HCT116 (cell line): ENCODE measurements around the gene IGF2. TPM values are rescaled to one million over a fixed set of nuclear protein-coding genes. Genes with fewer than 3 reads are reported as not detected.
A peak's percentile ranks its signal among the peaks of the same experiment; 100 is the strongest.

ENCODE experiments used
- ATAC-seq: fragments of 200-7000 bp; cut with Tn5 transposase; 2 replicates; pipeline ENCODE4 v1.9.1; 2020; ENCODE audit warnings: mild to moderate bottlenecking, moderate library complexity
- BruUV-seq: library from RNA; stranded (reverse); fragments of 400-500 nt; replicated peaks from 2 replicates; lab custom pipeline; 2021; lab: Mats Ljungman, UMichigan
- CTCF ChIA-PET: fragments of 300-600 bp; sonication (Branson Sonifier 250); formaldehyde crosslinking; loops from one replicate; lab custom pipeline; 2021; ENCODE audit warnings: antibody characterized with exemption; lab: Charles Lee
- POLR2A ChIA-PET: fragments of 300-600, 350-600 bp; sonication (Branson Sonifier 250); formaldehyde crosslinking; loops from one replicate; lab custom pipeline; 2021; ENCODE audit warnings: antibody characterized with exemption; lab: Charles Lee
- RAD21 ChIA-PET, 2 experiments: fragments of 300-600 bp; sonication (Branson Sonifier 250); formaldehyde crosslinking; loops; one replicate each; lab custom pipeline; 2023; ENCODE audit warnings: low total read pairs in 2 of 2; ENCODE audit not compliant: uncharacterized antibody in 2 of 2, unreplicated experiment in 2 of 2, low non-redundant PET in 1 of 2; lab: Charles Lee
- DNase-seq: peaks from one replicate; pipeline ENCODE4 v3.0.0-alpha.2; 2010; ENCODE audit warnings: low read depth, low spot score
- H2AFZ ChIP-seq: fragments of 200-600 bp; shearing (Covaris generic), sonication (generic); 2 replicates; pipeline ENCODE4 v1.6.1; 2017; ENCODE audit warnings: low read depth, mixed run types, mixed read lengths, antibody characterized with exemption, low read length; ENCODE audit not compliant: poor library complexity, severe bottlenecking
- H3K27ac ChIP-seq: 2 replicates; pipeline ENCODE4 v1.5.1; 2012; ENCODE audit warnings: low read depth, low read length
- H3K27me3 ChIP-seq: fragments of 200-600 bp; sonication (generic); 2 replicates; pipeline ENCODE4 v1.6.1; 2016; ENCODE audit warnings: mixed run types, low read length, mixed read lengths; ENCODE audit not compliant: insufficient read depth
- H3K36me3 ChIP-seq, 2 experiments: fragments of 200-500 bp in 1 of 2; fragments of 200-600 bp in 1 of 2; sonication (Bioruptor generic) in 1 of 2; sonication (generic) in 1 of 2; 2 replicates each; pipeline versions ENCODE4 v1.5.1 to v1.6.1; 2014 to 2016; ENCODE audit warnings: low read length in 2 of 2, inconsistent platforms in 1 of 2, mixed read lengths in 1 of 2, mixed run types in 1 of 2; ENCODE audit not compliant: insufficient read depth in 2 of 2, control insufficient read depth in 1 of 2
- H3K4me1 ChIP-seq, 2 experiments: fragments of 200-600 bp in 1 of 2; sonication (generic) in 1 of 2; 2 replicates each; pipeline versions ENCODE4 v1.5.1 to v1.6.1; 2012 to 2017; ENCODE audit warnings: low read length in 2 of 2, inconsistent platforms in 1 of 2, mild to moderate bottlenecking in 1 of 2, mixed read lengths in 1 of 2, mixed run types in 1 of 2, moderate library complexity in 1 of 2; ENCODE audit not compliant: insufficient read depth in 2 of 2, control insufficient read depth in 1 of 2
- H3K4me2 ChIP-seq: fragments of 200-600 bp; sonication (generic); 2 replicates; pipeline ENCODE4 v1.6.1; 2017; ENCODE audit warnings: mixed run types, low read length, mixed read lengths
- H3K4me3 ChIP-seq, 2 experiments: fragments of 200-600 bp in 1 of 2; sonication (generic) in 1 of 2; replicated peaks in 1 of 2; 2 replicates each; pipeline ENCODE4 v1.5.1; 2011 to 2016; ENCODE audit warnings: low read length in 2 of 2, control low read depth in 1 of 2, low read depth in 1 of 2, mild to moderate bottlenecking in 1 of 2, mixed read lengths in 1 of 2, mixed run types in 1 of 2
- H3K79me2 ChIP-seq: fragments of 200-600 bp; sonication (generic); 2 replicates; pipeline ENCODE4 v1.6.1; 2017; ENCODE audit warnings: mild to moderate bottlenecking, mixed run types, low read length, moderate library complexity, mixed read lengths; ENCODE audit not compliant: insufficient read depth
- H3K9ac ChIP-seq: fragments of 200-600 bp; sonication (generic); 2 replicates; pipeline ENCODE4 v1.6.1; 2016; ENCODE audit warnings: low read length, mixed read lengths
- H3K9me2 ChIP-seq: fragments of 200-600 bp; sonication (generic), shearing (Covaris generic); 2 replicates; pipeline ENCODE4 v1.6.1; 2017; ENCODE audit warnings: mixed run types, mild to moderate bottlenecking, moderate library complexity; ENCODE audit not compliant: insufficient read depth
- H3K9me3 ChIP-seq, 2 experiments: fragments of 200-500 bp in 1 of 2; fragments of 200-600 bp in 1 of 2; sonication (Bioruptor generic) in 1 of 2; sonication (generic) in 1 of 2; 2 replicates each; pipeline ENCODE4 v1.6.1; 2014 to 2017; ENCODE audit warnings: low read length in 2 of 2, mixed read lengths in 2 of 2, inconsistent platforms in 1 of 2, low read depth in 1 of 2, mild to moderate bottlenecking in 1 of 2, mixed run types in 1 of 2, moderate library complexity in 1 of 2; ENCODE audit not compliant: control insufficient read depth in 1 of 2, insufficient read depth in 1 of 2
- H4K20me1 ChIP-seq: fragments of 200-600 bp; sonication (generic), shearing (Covaris generic); 2 replicates; pipeline ENCODE4 v1.6.1; 2017; ENCODE audit warnings: mixed run types, mild to moderate bottlenecking, moderate library complexity; ENCODE audit not compliant: insufficient read depth
- ATF3 ChIP-seq: IDR thresholded peaks from 2 replicates; pipeline ENCODE4 v1.6.1; 2012
- CBX3 ChIP-seq: IDR thresholded peaks from 2 replicates; pipeline ENCODE4 v1.6.1; 2012; ENCODE audit warnings: low read depth
- CEBPB ChIP-seq: IDR thresholded peaks from 2 replicates; pipeline ENCODE4 v1.6.1; 2012; ENCODE audit warnings: low read depth
- CTCF ChIP-seq, 3 experiments: fragments of 200-600 bp in 1 of 3; sonication (generic) in 1 of 3; IDR thresholded peaks in 2 of 3; conservative IDR thresholded peaks in 1 of 3; 2 replicates each; pipeline ENCODE4 v1.5.1; 2012 to 2017; ENCODE audit warnings: low read depth in 2 of 3, low read length in 2 of 3, antibody characterized with exemption in 1 of 3, borderline replicate concordance in 1 of 3, control low read depth in 1 of 3, mild to moderate bottlenecking in 1 of 3, mixed read lengths in 1 of 3, mixed run types in 1 of 3, moderate library complexity in 1 of 3; ENCODE audit not compliant: insufficient read depth in 1 of 3
- EGR1 ChIP-seq: IDR thresholded peaks from 2 replicates; pipeline ENCODE4 v1.6.1; 2012; ENCODE audit warnings: low read depth
- EZH2 ChIP-seq: fragments of 200-600 bp; sonication (generic); IDR thresholded peaks from 2 replicates; pipeline ENCODE4 v1.6.1; 2017; ENCODE audit warnings: antibody characterized with exemption, mixed run types
- MAX ChIP-seq: IDR thresholded peaks from 2 replicates; pipeline ENCODE4 v1.6.1; 2012
- POLR2A ChIP-seq: IDR thresholded peaks from 2 replicates; pipeline ENCODE4 v1.7.0; 2011; ENCODE audit warnings: borderline replicate concordance; ENCODE audit not compliant: insufficient read depth, insufficient read length; ENCODE audit errors: extremely low read depth
- POLR2AphosphoS5 ChIP-seq: IDR thresholded peaks from 2 replicates; pipeline ENCODE4 v1.6.1; 2011; ENCODE audit warnings: mild to moderate bottlenecking, low read depth, low read length, moderate library complexity
- RAD21 ChIP-seq: IDR thresholded peaks from 2 replicates; pipeline ENCODE4 v1.6.1; 2012; ENCODE audit warnings: low read depth, mild to moderate bottlenecking
- SIN3A ChIP-seq: IDR thresholded peaks from 2 replicates; pipeline ENCODE4 v1.6.1; 2012; ENCODE audit warnings: low read depth
- SP1 ChIP-seq: IDR thresholded peaks from 2 replicates; pipeline ENCODE4 v1.6.1; 2012; ENCODE audit warnings: low read depth
- SRF ChIP-seq: IDR thresholded peaks from 2 replicates; pipeline ENCODE4 v1.6.1; 2012; ENCODE audit warnings: low read depth
- TCF7L2 ChIP-seq: IDR thresholded peaks from 2 replicates; pipeline ENCODE4 v1.7.0; 2011; ENCODE audit warnings: borderline replicate concordance, inconsistent platforms; ENCODE audit not compliant: insufficient read depth, insufficient read length; ENCODE audit errors: extremely low read depth
- YY1 ChIP-seq: IDR thresholded peaks from 2 replicates; pipeline ENCODE4 v1.6.1; 2011; ENCODE audit warnings: low read length, low read depth, moderate library complexity, mild to moderate bottlenecking; ENCODE audit not compliant: insufficient replicate concordance; ENCODE audit errors: extremely low read depth
- ZFX ChIP-seq: fragments of 450-650 bp; IDR thresholded peaks from 2 replicates; pipeline ENCODE4 v1.6.1; 2017
- ZNF274 ChIP-seq: fragments of 200-500 bp; sonication (Bioruptor generic); IDR thresholded peaks from 2 replicates; pipeline ENCODE4 v1.6.1; 2014; ENCODE audit warnings: mild to moderate bottlenecking, low read depth, low read length, inconsistent platforms
- intact Hi-C: fragments of 100-400 bp; cut with micrococcal nuclease; formaldehyde crosslinking; loops from 2 replicates; pipeline ENCODE4 v1.10.0; 2022
- total RNA-seq: library from RNA; stranded (reverse); gene quantifications from one replicate; pipeline ENCODE4 v1.2.1, GENCODE V29; 2021; ENCODE audit not compliant: unreplicated experiment

The IGF2 gene
- total RNA-seq, 1 experiment from 2014 or later, result 17.9 TPM

- TF ChIP-seq EZH2, result no peak
- no peak for TF ChIP-seq SIN3A
- no peak for TF ChIP-seq RAD21
- no peak for TF ChIP-seq MAX
- TF ChIP-seq TCF7L2, result no peak
- TF ChIP-seq CTCF (IDR thresholded peaks at IDR 0.05 in 2 of 3, conservative IDR thresholded peaks at IDR 0.05 in 1 of 3; ENCODE audit: borderline replicate concordance in 1 of 3, insufficient read depth in 1 of 3, low read depth in 2 of 3, low read length in 2 of 3), result no peak
- TF ChIP-seq CBX3, result no peak
- no peak for TF ChIP-seq SRF
- TF ChIP-seq CEBPB, result no peak
- TF ChIP-seq ATF3, result no peak
- no peak for TF ChIP-seq YY1
- no peak for TF ChIP-seq SP1
- no peak for TF ChIP-seq POLR2A
- TF ChIP-seq POLR2AphosphoS5, result no peak
- TF ChIP-seq ZFX, result no peak
- no peak for TF ChIP-seq ZNF274
- no peak for TF ChIP-seq EGR1
- H3K4me2 ChIP-seq, result peak overlapping the region; percentile 90
- H3K79me2 ChIP-seq, result no peaks in the 10 kb centered on the region
- no peak for DNase-seq
- peak overlapping the region; percentile 43 for H3K9ac ChIP-seq
- no TSS peak for BruUV-seq
- POLR2A ChIA-PET, result no interaction called here
- no peaks in the 10 kb centered on the region for H3K9me3 ChIP-seq
- peaks cover 30 to 63% of the 10 kb centered on the region in 2 experiments for H3K4me1 ChIP-seq
- CTCF ChIA-PET, result interaction anchor here (1.0 kb wide), 1 partner anchor 7 kb away, joined by 3 read pairs; no protein-coding TSS in a partner anchor
- peak; percentile 13 for ATAC-seq
- H3K4me3 ChIP-seq, result peak overlapping the region in 1 of 2 experiments; percentile 30; a peak in 2 of 4 replicates
- H2AFZ ChIP-seq, result no peak overlapping the region
- no peaks in the 10 kb centered on the region for H4K20me1 ChIP-seq
- H3K27ac ChIP-seq, result peak overlapping the region; percentile 40
- no peaks in the 10 kb centered on the region for H3K27me3 ChIP-seq
- no peaks in the 10 kb centered on the region for H3K9me2 ChIP-seq
- RAD21 ChIA-PET, result no interaction called here
- intact Hi-C loops, result no loop called here
- no peaks in the 10 kb centered on the region for H3K36me3 ChIP-seq
Observed at GRCh38 chr11:2179516-2179915, 40.3 kb upstream of the IGF2 start.
